IPS DF 6.9 (cell line): ENCODE measurements around the gene ADAM15.

Source experiments
- DNase-seq: peaks from one replicate; pipeline ENCODE4 v3.0.0-alpha.2; 2013; ENCODE audit warnings: low read depth, low spot score
- H3K27ac ChIP-seq: one replicate; pipeline ENCODE4 v1.5.1; 2013; ENCODE audit warnings: low read length, control low read depth
- H3K27me3 ChIP-seq: 2 replicates; pipeline ENCODE4 v1.6.1; 2013; ENCODE audit warnings: mild to moderate bottlenecking, low read length; ENCODE audit not compliant: control insufficient read depth, insufficient read depth
- H3K36me3 ChIP-seq: 2 replicates; pipeline ENCODE4 v1.6.1; 2013; ENCODE audit warnings: low read length; ENCODE audit not compliant: control insufficient read depth, insufficient read depth
- H3K4me1 ChIP-seq: 2 replicates; pipeline ENCODE4 v1.6.1; 2013; ENCODE audit warnings: low read length; ENCODE audit not compliant: control insufficient read depth, insufficient read depth
- H3K4me3 ChIP-seq: 2 replicates; pipeline ENCODE4 v1.5.1; 2013; ENCODE audit warnings: mild to moderate bottlenecking, low read length
- H3K9me3 ChIP-seq: 2 replicates; pipeline ENCODE4 v1.6.1; 2013; ENCODE audit warnings: low read length, inconsistent platforms; ENCODE audit not compliant: control insufficient read depth, insufficient read depth
- WGBS: extraction: QIAGEN DNeasy Blood & Tissue Kit; methylation state at CpG from one replicate; pipeline ENCODE4 v1.1.7; 2013; ENCODE audit warnings: mixed read lengths, missing lambda C conversion rate; ENCODE audit not compliant: insufficient read length, insufficient coverage; 5-methylcytosine and 5-hydroxymethylcytosine counted together

Gene ADAM15

GRCh38 chr1:155013632-155014031 is 37.5 kb upstream of the ADAM15 start:
- no peak overlapping the region for H3K27ac ChIP-seq
- no peak for DNase-seq
- no peak overlapping the region for H3K4me3 ChIP-seq
- H3K9me3 ChIP-seq: no peaks in the 10 kb centered on the region
- no CpG with 5 or more reads among the region's 8 CpGs for WGBS
- peaks cover 14% of the 10 kb centered on the region for H3K4me1 ChIP-seq
- no peaks in the 10 kb centered on the region for H3K27me3 ChIP-seq
- H3K36me3 ChIP-seq: peaks cover 9% of the 10 kb centered on the region; the same call in 1 of the 2 replicates

GRCh38 chr1:155014709-155015508 is 36.2 kb upstream of the ADAM15 start:
- Histone ChIP-seq H3K4me1 (peaks cover 5% of the 10 kb centered on the region), H3K36me3 (peaks cover 9% of the 10 kb centered on the region; the same call in 1 of the 2 replicates), H3K27ac (no peak overlapping the region), H3K4me3 (no peak overlapping the region), H3K27me3 (no peaks in the 10 kb centered on the region), H3K9me3 (no peaks in the 10 kb centered on the region)
- DNase-seq: no peak
- WGBS: no CpG with 5 or more reads among the region's 31 CpGs

- H3K9me3 ChIP-seq: no peaks in the 10 kb centered on the region
- H3K4me3 ChIP-seq: no peak overlapping the region
- H3K4me1 ChIP-seq: peaks cover 4% of the 10 kb centered on the region
- WGBS: no CpG with 5 or more reads among the region's 16 CpGs
- H3K27ac ChIP-seq: no peak overlapping the region
- H3K36me3 ChIP-seq: peaks cover 9% of the 10 kb centered on the region; the same call in 1 of the 2 replicates
- no peaks in the 10 kb centered on the region for H3K27me3 ChIP-seq
- DNase-seq: no peak
Measured at GRCh38 chr1:155015527-155016230, 35.4 kb upstream of the ADAM15 start.

GRCh38 chr1:155016231-155016831 is 34.8 kb upstream of the ADAM15 start:
- H3K27ac ChIP-seq: no peak overlapping the region
- H3K4me1 ChIP-seq: peaks cover 4% of the 10 kb centered on the region
- H3K27me3 ChIP-seq: no peaks in the 10 kb centered on the region
- no peaks in the 10 kb centered on the region for H3K9me3 ChIP-seq
- WGBS: no CpG with 5 or more reads among the region's 26 CpGs
- H3K36me3 ChIP-seq: peaks cover 9% of the 10 kb centered on the region; the same call in 1 of the 2 replicates
- no peak for DNase-seq
- no peak overlapping the region for H3K4me3 ChIP-seq

GRCh38 chr1:155017041-155017945 is 33.8 kb upstream of the ADAM15 start:
- Histone ChIP-seq H3K4me3 (peak overlapping the region; percentile 53; the same call in 1 of the 2 replicates), H3K4me1 (peaks cover 2% of the 10 kb centered on the region), H3K27me3 (no peaks in the 10 kb centered on the region), H3K9me3 (no peaks in the 10 kb centered on the region), H3K36me3 (peaks cover 9% of the 10 kb centered on the region; the same call in 1 of the 2 replicates), H3K27ac (no peak overlapping the region)
- DNase-seq: peak; percentile 77
- no CpG with 5 or more reads among the region's 49 CpGs for WGBS

- Histone ChIP-seq H3K27ac (no peak overlapping the region), H3K4me1 (peaks cover 2% of the 10 kb centered on the region), H3K36me3 (peaks cover 9% of the 10 kb centered on the region; the same call in 1 of the 2 replicates), H3K4me3 (no peak overlapping the region; the same call in 1 of the 2 replicates), H3K9me3 (no peaks in the 10 kb centered on the region), H3K27me3 (no peaks in the 10 kb centered on the region)
- DNase-seq: no peak
- no CpG with 5 or more reads among the region's 6 CpGs for WGBS
Measured at GRCh38 chr1:155017946-155018316, 33.2 kb upstream of the ADAM15 start.

GRCh38 chr1:155018617-155019348 is 32.3 kb upstream of the ADAM15 start:
- no CpG with 5 or more reads among the region's 8 CpGs for WGBS
- no peak for DNase-seq
- no peaks in the 10 kb centered on the region for H3K9me3 ChIP-seq
- no peak overlapping the region for H3K4me3 ChIP-seq
- peaks cover 9% of the 10 kb centered on the region; the same call in 1 of the 2 replicates for H3K36me3 ChIP-seq
- no peak overlapping the region for H3K27ac ChIP-seq
- peaks cover 2% of the 10 kb centered on the region for H3K4me1 ChIP-seq
- no peaks in the 10 kb centered on the region for H3K27me3 ChIP-seq

- Histone ChIP-seq H3K4me1 (peaks cover 2% of the 10 kb centered on the region), H3K4me3 (no peak overlapping the region), H3K9me3 (no peaks in the 10 kb centered on the region), H3K27me3 (no peaks in the 10 kb centered on the region), H3K27ac (no peak overlapping the region), H3K36me3 (peaks cover 8% of the 10 kb centered on the region; the same call in 1 of the 2 replicates)
- no peak for DNase-seq
- no CpG with 5 or more reads among the region's 11 CpGs for WGBS
Measured at GRCh38 chr1:155019377-155020245, 31.5 kb upstream of the ADAM15 start.
